HG03460 (cell line): ENCODE data around the gene VASP.

Experiments used
- ATAC-seq: cut with Tn5 transposase; IDR thresholded peaks from one replicate; pipeline ENCODE4 v1.9.1; 2021; ENCODE audit not compliant: unreplicated experiment

The VASP gene

DNA sequence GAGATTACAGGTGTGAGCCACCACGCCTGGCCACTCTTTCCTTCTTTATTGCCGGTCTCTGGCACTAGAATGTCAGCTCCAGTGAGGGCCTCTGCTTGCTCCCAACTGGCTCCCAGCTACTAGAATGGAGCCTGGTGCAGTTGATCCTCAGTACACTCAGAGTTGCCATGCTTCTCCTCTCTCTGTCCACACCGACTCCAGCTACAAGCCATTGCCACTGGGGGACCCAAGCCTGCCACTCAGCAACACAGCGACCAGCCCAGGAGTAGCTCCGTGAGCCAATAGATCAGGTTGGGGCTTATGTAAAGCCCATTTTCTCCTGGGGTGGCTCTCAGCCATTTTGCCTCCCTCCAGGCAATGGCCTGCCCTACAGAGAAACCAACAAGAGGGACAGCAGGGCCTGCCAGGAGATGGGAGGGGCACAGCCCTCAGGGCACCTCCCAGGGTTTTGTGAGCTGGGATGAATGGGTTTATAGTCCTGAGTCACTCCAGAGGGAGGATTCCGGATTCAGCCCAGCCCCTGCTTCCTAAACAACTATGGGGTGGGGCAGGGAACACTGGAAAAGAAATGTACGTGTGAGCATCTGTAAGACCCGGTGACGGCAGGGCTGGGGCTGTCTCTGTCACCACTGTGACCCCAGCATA, 40.8 kb downstream of the VASP start:
- ATAC-seq: no peak

- ATAC-seq: no peak
Measured at GRCh38 chr19:45553464-45553863, 46.2 kb downstream of the VASP start.

- no peak for ATAC-seq
Measured at GRCh38 chr19:45554481-45554880, 47.2 kb downstream of the VASP start.

DNA sequence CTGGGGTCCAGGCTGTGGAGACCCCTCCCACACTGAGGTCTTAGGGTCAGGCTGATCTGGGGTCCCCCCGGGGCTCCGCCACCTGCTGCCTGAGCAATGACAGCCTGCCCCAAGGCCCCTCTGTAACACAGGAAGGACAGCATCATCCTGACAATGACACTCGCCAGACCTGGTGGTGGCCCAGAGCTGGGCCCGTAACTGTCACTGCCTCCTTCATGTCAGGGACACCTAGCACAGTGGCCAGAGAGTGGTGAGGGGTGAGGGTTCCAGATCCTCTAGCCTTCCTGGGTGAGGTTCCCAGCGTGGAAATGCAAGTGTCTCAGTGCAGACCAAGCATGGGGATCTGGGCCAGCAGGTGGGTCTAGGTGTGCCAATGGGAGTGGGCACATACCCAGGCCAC, 49.6 kb downstream of the VASP start:
- ATAC-seq: no peak

DNA sequence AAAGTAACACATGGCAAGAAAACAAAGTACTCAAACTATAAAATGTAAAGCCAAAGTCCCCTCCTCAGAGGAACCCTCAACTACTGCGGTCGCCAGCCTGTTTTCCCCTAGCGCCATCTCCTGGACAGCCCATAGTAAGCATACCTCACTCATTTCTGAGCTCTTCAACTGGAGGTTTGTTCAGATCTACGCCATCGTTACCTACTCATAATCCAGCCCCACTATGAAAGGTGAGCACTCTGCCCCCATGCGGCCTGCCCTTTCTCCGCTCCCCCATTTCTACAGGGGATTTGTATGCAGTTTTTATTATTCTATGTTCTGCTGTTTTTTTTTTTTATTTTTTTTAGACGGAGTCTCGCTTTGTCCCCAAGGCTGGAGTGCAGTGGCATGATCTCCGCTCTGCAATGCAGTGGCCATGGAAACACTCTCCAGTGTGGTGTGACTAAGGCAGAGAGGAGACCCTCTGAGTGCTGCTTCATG, 51.2 kb downstream of the VASP start:
- ATAC-seq: no peak

- no peak for ATAC-seq
Measured at GRCh38 chr19:45560038-45560437, 52.8 kb downstream of the VASP start.

- no peak for ATAC-seq
Measured at GRCh38 chr19:45560686-45561085, 53.4 kb downstream of the VASP start.

GRCh38 chr19:45564131-45564780, 57.0 kb downstream of the VASP start:
- no peak for ATAC-seq

DNA sequence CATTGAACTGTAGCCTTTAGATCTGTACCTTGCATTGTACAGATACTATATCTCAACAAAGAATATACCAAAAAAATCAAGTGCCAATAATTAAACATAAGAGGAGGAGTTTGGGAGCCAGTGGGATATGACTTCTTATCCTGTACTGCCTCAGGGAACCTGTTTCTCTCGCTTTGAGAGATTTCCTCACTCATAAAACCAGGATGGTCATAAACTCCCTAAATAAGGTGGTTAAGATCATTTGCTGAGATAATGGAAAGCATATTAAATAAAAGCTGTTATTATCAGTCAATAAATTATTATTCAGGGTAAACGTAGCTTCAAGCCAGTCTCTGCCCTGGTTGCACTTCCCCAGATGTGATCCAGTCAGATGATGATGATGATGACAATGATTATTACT, 60.3 kb downstream of the VASP start:
- ATAC-seq: no peak

DNA sequence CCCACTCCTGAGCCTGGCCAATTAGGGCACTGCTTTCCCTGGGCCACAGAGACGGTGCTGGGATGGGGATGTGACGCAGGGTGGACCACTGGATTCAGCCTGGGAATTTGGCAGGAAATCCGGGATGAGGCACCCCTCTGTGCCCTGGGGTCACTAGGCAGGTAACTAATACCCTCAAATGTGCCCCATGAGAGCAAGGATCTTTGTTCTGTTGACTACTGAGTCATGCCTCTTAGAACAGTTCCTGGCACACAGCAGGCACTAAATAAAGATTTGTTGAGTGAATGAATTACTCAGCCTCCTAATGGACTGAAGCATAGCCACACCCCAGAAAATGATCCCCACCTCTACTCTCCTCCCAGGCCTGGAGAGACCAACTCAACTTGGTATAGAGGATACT, 61.5 kb downstream of the VASP start:
- ATAC-seq: no peak

GRCh38 chr19:45569619-45570421, 62.5 kb downstream of the VASP start:
- ATAC-seq: no peak

GRCh38 chr19:45571457-45572220, 64.4 kb downstream of the VASP start:
- no peak for ATAC-seq

- no peak for ATAC-seq
Measured at GRCh38 chr19:45574526-45574925, 67.2 kb downstream of the VASP start.

- ATAC-seq: no peak
Measured at GRCh38 chr19:45575216-45575615, 67.9 kb downstream of the VASP start.
